Astrocyte (in vitro differentiated cells and primary cell): Measurements from ENCODE around the gene ABCA12.

Source experiments
- EZH2 ChIP-seq: IDR thresholded peaks from 2 replicates; pipeline ENCODE4 v1.6.1; 2012; ENCODE audit warnings: mild to moderate bottlenecking, low read length, inconsistent platforms; ENCODE audit not compliant: insufficient read depth
- TF ChIP-seq, protein P1 (sequence below): IDR thresholded peaks from 2 replicates; pipeline ENCODE4 v1.5.1; 2011; ENCODE audit warnings: low read depth, mild to moderate bottlenecking, inconsistent platforms, low read length, moderate library complexity; ENCODE audit not compliant: insufficient read depth

DNA sequence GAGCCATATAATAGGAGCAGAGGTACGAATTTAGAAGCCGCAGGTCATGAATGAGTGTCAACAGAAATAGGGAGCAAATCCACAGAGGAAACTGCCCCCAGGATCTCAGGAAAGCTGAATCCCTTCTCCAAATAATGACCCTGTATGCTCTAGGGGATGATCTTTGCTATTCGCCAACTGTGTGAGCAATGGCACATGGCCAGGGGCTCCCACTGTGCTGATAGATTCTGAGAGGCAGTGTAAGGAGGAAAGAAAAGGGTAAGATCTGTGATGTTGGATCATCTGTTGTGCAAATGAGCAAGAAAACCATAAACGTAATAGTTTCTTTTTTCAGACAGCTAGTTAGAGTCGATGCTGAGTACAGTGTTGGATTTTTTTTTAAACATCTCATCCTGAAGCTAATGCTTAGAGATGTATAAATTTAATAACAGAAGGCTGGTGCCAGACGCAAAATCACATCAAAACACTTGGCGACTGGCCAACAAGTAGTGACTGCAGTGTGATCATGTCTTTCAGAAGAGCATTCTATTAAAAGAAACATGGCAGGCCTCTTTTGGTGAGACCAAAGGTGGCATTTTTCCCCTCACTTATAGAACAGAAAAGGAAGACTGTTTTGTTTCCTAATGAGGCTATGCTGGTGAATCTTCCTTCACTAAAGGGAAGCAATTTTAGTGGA lies 77.4 kb downstream of the ABCA12 start:
- TF ChIP-seq, protein P1, sequence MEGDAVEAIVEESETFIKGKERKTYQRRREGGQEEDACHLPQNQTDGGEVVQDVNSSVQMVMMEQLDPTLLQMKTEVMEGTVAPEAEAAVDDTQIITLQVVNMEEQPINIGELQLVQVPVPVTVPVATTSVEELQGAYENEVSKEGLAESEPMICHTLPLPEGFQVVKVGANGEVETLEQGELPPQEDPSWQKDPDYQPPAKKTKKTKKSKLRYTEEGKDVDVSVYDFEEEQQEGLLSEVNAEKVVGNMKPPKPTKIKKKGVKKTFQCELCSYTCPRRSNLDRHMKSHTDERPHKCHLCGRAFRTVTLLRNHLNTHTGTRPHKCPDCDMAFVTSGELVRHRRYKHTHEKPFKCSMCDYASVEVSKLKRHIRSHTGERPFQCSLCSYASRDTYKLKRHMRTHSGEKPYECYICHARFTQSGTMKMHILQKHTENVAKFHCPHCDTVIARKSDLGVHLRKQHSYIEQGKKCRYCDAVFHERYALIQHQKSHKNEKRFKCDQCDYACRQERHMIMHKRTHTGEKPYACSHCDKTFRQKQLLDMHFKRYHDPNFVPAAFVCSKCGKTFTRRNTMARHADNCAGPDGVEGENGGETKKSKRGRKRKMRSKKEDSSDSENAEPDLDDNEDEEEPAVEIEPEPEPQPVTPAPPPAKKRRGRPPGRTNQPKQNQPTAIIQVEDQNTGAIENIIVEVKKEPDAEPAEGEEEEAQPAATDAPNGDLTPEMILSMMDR: no peak
- no peak for TF ChIP-seq EZH2
